HG02973 (cell line): ENCODE data around the gene AMIGO3.
A peak's percentile ranks its signal among the peaks of the same experiment; 100 is the strongest.
"Not testable (repeated sequence)": the region's sequence is repeated elsewhere in the genome, so short reads cannot be mapped to it uniquely, and the experiment has no call there.

ENCODE experiments used
- ATAC-seq: cut with Tn5 transposase; IDR thresholded peaks from one replicate; pipeline ENCODE4 v1.9.1; 2021; ENCODE audit warnings: moderate library complexity; ENCODE audit not compliant: unreplicated experiment

AMIGO3 gene

DNA sequence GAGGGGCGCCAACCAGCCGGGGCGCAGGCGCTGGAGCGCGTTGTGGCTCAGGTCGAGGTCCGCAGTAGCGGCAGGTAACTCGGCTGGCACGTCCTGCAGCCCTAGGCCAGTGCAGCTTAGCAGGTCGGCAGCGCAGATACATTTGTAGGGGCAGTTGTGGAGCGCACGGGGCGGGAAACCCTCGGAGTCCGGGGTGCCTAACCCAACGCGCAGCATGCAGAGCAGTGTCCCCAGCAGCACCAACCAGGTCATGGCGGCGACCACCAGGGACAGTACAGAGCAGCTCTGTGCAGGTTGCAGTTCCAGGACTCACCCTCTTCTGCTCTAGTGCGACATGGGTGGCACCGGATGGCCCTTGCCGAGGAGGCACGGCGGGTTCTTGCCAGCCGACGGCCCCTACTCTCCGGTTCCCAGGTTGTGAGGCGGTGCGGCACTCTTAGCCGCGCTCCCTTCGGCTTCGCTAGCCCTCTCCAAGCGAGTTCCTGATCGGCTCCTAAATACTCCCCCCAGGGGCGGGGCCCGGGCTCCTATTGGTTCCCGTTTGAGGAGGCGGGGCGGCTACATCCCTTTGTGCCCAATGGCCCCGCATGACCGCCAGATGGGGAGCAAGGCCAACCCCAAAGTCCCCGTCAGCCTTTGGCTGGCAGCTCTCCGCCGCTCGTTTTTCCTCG, at the start of gene AMIGO3:
AMIGO3 (minus strand) TSS at position 471 of the 671 bp plus-strand sequence; CDS start at position 252, 219 bp downstream.
- ATAC-seq = peak; percentile 46

DNA sequence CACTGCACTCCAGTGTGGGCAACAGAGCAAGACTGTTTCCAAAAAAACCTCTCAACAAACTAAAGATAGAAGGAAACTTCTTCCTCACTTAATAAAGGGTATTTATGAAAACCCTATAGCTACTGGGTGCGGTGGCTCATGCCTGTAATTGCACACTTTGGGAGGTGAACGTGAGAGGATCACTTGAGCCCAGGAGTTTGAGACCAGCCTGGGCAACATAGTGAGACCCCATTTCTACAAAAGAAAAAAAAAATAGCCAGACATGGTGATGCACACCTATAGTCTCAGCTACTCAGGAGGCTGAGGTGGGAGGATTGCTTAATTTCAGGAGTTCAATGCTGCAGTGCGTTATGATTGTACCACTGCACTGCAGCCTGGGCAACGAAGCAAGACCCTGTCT, 44.5 kb upstream of the AMIGO3 start:
- ATAC-seq = no peak

- ATAC-seq = no peak
Measured at GRCh38 chr3:49761661-49762060, 42.2 kb upstream of the AMIGO3 start.

DNA sequence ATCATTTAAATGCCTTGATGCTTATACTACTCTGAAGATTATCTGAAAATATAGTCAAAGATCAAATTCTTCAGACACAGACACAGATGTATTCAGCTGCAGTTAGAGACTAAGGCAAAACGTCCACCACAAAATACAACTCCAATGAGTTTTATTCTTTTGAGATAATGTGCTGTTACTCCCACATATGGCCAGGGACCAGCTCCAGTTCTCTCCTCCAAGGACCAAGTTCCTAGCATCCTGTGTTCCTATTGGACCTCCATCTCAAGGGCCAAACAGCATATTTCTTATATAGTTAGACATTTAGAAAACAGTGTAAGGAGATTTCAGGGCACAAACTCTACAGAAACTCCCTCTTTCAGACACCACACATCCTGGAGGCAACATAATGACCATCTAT, 39.7 kb upstream of the AMIGO3 start:
- ATAC-seq = no peak

DNA sequence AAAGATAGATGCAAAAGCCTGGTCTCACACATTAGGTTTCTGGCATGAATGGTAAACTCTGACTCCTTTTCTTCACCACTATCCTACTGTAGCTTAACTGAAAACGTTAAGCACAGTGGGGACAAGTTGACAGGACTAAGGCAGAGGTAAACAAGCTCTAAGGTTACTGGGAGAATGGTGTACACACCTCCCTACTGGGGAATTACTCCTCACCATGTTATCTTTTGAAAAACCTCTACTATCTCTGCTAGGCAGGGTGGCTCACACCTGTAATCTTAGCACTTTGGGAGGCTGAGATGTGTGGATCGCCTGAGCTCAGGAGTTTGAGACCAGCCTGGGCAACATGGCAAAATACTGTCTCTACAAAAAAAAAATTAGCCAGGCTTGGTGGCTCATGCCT, 37.7 kb upstream of the AMIGO3 start:
- no peak for ATAC-seq

DNA sequence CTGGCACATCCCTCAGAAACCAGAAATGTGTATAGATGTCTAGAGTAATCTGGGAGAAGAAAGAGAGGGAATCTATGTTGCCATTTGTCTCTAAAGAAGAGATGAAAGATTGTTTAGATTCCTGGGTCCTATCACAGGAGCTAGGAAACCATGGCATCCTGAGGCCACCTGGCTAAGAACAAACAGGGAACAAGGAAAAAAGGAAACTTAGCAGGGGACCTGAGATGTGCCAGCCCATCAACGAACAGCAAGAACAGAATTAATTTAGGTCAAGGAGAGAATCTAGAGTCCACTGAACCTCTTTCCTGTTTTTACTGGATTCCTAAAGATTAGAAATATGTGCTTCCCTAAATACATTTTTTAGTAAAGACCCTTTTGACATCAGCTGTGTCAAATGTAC, 36.6 kb upstream of the AMIGO3 start:
- no peak for ATAC-seq

DNA sequence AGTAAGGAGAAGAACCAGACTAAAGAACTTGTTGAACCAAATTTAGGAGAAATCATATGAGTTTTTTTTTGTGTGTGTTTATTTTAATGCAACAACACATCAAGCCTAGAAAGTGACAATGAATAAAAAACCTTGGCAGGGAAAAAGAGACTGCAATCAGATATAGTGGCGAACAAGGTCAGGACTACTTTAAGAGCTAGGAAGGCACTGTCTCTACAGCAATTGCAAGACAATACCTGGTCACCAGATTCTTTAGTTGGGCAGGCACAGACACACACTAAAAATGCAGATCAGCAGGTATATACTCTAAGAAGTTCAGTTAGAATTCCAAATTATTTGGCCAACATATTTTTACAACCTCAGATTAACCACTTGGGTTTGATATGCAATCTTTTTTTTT, 35.1 kb upstream of the AMIGO3 start:
- no peak for ATAC-seq

DNA sequence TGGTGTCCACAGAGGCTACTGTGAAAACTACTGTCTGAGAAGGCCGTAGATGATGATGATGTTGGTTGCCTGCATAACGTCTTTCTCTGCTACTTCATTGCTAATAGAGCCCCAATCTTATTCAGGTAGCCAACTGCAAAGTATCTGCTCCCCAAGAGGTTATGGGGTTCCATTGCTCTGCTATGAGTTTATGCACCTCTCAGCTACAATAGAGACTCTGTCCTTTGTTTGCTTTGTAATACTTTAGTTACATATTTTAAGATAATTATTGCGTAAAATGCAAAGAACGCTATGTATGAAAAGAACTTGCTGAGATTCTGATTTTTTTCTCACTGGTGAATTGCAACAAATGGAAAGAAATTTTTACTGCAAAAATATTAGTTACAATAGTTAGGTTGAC, 32.0 kb upstream of the AMIGO3 start:
- no peak for ATAC-seq

DNA sequence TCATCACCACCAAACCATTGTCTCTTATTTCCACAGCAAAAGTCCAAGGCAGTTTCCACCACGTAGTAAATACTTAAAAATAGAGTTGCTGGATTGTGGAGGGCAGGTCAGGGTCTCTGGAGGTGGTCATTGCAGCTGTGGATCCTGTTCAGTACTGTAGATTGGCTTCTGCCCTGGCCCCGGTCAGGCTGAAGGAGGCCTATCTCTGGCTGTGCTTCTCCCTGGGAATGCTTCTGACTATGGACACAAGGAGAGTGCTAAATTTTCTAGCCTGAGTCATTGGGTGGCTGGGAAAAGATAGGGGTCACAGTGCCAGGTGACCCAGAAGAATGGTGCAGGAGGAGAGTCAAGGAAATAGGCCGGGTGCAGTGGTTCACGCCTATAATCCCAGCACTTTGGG, 30.6 kb upstream of the AMIGO3 start:
- no peak for ATAC-seq

GRCh38 chr3:49748874-49749273, 29.4 kb upstream of the AMIGO3 start:
- ATAC-seq = not testable (repeated sequence)

DNA sequence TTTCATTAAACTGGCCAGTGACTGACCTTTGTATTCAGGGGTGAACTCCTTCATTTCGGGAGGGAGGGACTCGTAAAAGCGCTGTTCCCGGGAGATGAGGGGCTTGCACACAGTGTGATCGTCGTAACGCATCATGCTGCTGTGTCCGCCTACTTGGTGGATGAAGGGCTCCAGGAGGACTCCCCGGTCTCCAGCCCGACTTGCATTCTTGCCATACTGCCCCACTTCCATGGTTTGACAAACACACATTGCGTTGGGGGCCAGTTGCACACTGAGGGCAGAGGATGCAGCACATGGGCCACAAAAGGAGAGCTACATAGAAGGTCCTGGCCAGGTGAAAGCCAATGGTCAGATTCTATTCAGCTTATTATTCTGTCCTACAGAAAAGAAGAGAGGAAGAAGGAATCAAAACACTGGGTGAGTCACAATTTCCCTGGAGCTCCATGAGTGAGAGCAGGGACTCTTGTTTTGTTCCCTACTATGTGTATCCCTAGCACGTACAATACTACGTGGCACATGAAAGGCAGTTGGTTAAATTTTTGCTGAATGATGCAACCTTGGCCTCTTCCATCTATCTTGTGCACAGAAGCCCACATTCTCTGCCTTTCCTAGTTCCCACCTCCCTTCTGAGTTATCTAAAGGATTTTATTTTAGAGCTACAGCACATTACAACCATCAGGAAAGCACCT, 28.5 kb upstream of the AMIGO3 start:
- no peak for ATAC-seq

DNA sequence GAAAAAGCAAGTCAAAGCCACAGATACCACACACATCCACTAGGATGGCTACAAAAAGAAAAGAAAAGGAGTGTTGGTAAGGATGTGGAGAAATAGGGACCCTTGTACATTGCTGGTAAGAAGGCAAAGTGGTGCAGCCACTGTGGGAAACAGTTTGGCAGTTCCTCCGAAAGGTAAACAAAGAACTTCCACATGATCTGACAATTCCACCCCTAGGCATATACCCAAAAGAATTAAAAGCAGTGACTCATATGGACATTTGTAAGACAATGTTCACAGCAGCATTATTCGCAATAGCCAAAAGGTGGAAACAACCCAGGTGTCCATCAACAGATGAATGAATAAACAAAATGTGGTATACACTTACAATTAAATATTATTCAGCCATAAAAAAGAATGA, 26.5 kb upstream of the AMIGO3 start:
- ATAC-seq = no peak

- ATAC-seq = no peak
Measured at GRCh38 chr3:49740427-49740826, 20.9 kb upstream of the AMIGO3 start.

DNA sequence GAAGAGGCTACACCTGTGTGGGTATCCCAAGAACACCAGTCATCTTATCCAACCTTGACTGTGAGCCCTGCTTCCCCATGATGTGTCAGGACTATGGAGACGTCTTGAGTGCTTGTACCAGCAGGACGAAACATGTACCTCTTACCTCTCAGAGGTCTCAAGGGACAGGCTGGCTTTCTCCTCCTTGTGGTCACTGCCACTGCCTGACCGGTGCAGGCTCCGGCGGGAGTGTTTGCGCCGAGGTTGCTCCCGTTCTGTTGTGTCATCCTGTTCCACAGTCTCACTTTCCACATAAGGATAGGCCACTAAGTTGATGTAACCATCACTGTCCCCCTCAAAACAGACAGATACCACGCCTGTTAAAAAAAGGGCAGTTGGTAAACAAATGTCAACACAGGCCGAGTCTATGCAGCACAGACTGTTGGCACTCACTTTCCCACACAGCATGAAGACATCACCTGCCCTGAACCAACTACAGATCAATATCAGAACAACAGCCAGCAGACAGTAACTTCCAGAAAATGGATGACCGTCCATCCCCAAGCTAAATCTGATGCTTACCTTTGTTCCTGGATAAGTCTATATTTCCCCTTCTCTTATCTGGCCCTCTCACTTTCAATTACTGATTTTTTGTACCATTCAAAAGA, 18.7 kb upstream of the AMIGO3 start:
- ATAC-seq = no peak

DNA sequence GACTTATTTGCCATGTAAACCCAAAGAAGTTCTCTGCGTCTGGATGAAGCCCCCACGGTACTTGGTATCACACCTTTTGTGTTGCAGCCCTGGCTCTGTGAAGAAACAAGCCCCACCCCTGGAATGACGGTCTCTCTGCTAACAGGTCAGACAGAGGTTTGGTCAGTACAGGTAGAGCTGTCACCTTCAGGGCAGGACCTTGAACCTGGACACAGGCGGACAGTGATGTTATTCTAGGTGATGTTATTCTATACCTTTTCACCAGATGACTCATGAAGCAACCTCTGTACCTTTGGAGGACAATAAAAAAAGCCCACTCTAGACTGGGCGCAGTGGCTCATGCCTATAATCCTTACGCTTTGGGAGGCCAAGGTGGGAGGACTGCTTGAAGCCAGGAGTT, 15.3 kb upstream of the AMIGO3 start:
- ATAC-seq = no peak

DNA sequence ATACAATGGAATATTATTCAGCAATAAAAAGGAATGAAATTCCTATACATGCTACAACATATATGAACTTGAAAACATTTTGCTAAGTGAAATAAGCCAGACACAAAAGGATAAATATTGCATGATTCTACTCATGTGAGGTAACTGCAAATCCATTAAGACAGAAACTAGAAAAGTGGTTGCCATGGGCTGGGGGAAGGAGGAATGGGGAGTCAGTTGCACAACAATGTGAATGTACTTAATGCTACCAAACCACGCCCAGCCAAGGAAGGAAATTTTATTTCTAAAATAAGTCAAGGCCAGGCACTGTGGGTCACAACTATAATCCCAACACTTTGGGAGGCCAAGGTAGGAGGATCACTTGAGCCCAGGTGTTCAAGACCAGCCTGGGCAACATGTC, 14.1 kb upstream of the AMIGO3 start:
- ATAC-seq = no peak

GRCh38 chr3:49732597-49732996, 13.1 kb upstream of the AMIGO3 start:
- no peak for ATAC-seq

DNA sequence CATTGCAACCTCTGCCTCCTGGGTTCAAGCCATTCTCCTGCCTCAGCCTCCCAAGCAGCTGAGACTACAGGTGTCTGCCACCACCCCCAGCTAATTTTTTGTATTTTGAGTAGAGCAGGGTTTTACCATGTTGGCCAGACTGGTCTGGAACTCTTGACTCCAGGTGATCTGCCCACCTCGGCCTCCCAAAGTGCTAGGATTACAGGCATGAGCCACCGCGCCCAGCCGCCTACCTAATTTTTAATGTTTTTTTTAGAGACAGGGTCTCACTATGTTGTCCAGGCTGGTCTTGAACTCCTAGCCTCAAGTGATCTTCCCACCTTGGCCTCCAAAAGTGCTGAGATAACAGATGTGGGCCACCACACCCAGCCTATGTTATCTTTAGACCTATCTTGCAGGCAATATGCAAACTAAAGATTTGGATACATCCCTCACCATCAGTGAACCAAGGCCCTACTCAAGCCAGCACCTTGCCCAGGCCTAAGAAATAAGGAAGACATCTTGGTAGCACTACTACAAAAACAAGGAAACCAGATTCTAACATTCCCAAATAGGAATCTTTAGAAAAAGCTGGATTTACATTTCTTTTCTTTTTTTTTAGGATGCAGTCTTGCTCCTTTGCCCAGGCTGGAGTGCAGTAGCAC, 10.6 kb upstream of the AMIGO3 start:
- ATAC-seq = no peak

- no peak for ATAC-seq
Measured at GRCh38 chr3:49727924-49728361, 8.5 kb upstream of the AMIGO3 start.

DNA sequence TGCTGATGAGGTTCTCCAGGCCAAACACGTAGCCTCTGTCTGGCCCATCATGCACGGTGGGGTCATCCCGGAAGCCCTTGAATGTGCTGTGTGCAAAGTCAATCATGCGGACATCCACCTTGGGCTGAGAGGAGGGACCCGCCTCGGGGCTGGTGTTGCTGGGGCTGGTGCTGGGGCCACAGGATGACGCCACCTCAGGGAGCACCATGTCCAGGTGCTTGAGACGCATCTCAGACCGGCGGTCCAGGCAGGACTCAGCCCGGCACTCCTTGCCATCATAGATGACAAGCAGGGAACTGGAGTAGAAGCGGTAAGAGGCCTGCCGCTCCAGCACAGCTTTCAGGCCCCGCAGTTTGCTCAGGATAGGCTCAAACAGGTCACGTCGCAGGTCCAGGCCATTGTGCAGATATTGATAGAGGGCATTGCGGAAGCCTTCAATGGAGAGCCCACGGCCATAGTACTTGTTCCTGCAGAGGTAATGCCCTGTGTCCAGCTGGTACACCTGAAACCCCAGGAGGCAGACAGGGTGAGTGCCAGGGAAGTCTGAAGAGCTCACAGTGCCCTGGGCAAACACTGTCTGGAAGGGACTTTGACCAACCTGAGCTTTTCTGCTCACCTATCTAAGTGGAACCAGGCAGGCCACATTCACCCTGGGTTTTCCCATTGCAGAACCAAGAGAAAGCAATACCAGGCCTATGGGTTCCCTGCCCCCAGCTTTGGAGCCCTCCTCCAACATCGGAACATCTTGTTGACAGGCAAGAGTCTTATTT, 7.9 kb upstream of the AMIGO3 start:
- ATAC-seq = no peak
